HEK293T (cell line): ENCODE data around the gene CD19.

ENCODE experiments used
- ARNT ChIP-seq: fragments of 450-650 bp; IDR thresholded peaks from 2 replicates; pipeline ENCODE4 v1.6.1; 2017; ENCODE audit warnings: mild to moderate bottlenecking
- BHLHE40 ChIP-seq: fragments of 450-650 bp; IDR thresholded peaks from 2 replicates; pipeline ENCODE4 v1.6.1; 2016; ENCODE audit warnings: mild to moderate bottlenecking, moderate library complexity, borderline replicate concordance
- CTBP1 ChIP-seq: fragments of 450-650 bp; IDR thresholded peaks from 2 replicates; pipeline ENCODE4 v1.6.1; 2016; ENCODE audit warnings: borderline replicate concordance
- ELF4 ChIP-seq: fragments of 450-650 bp; IDR thresholded peaks from 2 replicates; pipeline ENCODE4 v1.6.1; 2017; ENCODE audit warnings: antibody characterized with exemption
- FOXK2 ChIP-seq: fragments of 450-650 bp; IDR thresholded peaks from 2 replicates; pipeline ENCODE4 v1.6.1; 2016; ENCODE audit warnings: mild to moderate bottlenecking
- SUZ12 ChIP-seq: fragments of 450-650 bp; IDR thresholded peaks from 2 replicates; pipeline ENCODE4 v1.6.1; 2016; ENCODE audit warnings: mild to moderate bottlenecking
- ZNF384 ChIP-seq: fragments of 450-650 bp; IDR thresholded peaks from 2 replicates; pipeline ENCODE4 v1.6.1; 2016

DNA sequence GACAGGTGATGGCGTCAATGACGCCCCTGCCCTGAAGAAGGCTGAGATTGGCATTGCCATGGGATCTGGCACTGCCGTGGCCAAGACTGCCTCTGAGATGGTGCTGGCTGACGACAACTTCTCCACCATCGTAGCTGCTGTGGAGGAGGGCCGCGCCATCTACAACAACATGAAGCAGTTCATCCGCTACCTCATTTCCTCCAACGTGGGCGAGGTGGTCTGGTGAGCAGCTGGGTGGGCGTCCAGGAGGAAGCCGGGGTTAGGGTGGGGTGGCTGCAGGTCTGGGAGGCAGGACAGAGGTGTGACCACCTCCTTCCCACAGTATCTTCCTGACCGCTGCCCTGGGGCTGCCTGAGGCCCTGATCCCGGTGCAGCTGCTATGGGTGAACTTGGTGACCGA is 29.9 kb upstream of the CD19 start:
- TF ChIP-seq SUZ12 (no peak), ZNF384 (no peak), FOXK2 (no peak), ELF4 (no peak), BHLHE40 (no peak), CTBP1 (no peak), ARNT (no peak)
